Measurements from ENCODE around the gene LSS.
A peak's percentile ranks its signal among the peaks of the same experiment; 100 is the strongest.
"Not testable (repeated sequence)": the region's sequence is repeated elsewhere in the genome, so short reads cannot be mapped to it uniquely, and the experiment has no call there.

The LSS gene

DNA sequence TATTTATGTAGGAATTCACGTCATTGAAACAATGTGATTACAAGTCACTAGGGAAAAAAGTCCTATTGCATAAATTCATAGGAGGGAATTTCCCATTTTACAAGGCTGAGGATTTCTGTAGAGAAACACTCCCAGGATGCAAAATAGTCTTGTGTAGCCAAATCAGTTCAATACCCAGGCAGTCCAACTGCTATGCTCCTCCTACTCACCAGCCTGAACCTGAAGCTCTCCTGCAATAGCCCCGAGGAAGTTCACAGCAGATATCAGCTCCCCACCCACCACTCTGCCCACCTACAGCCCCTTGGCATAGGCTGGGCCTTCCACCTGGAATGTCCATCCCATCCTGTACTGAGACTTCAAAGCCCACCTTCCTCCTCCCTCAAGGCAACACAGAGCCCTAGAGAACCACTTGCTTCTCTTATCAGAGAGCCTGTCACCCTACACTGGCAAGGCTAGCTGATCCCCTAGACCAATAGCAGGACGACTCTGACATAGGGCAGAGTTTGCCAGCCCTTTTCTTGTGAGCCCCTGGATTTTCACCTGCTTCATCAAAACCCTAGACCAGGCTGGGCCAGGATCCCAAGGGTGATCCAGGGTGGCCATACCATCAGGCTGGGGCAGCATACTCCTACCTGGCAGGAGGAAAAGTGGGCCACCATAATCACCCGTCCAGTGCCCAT is 1.5 kb downstream of the LSS start:
- DNase-seq (ENCODE audit: low spot score), result no peak
- H3K4me3 ChIP-seq, result peak overlapping the region; percentile 96
- no peak for TF ChIP-seq CTCF (IDR thresholded peaks at IDR 0.05)
- peak overlapping the region; percentile 70 to 88 for H3K27ac ChIP-seq

GRCh38 chr21:46226146-46226545 is 2.4 kb downstream of the LSS start:
- peak overlapping the region; percentile 33 to 88 for H3K27ac ChIP-seq
- DNase-seq (ENCODE audit: low spot score), result no peak
- peak overlapping the region; percentile 96 for H3K4me3 ChIP-seq
- no peak for TF ChIP-seq CTCF (IDR thresholded peaks at IDR 0.05)

DNA sequence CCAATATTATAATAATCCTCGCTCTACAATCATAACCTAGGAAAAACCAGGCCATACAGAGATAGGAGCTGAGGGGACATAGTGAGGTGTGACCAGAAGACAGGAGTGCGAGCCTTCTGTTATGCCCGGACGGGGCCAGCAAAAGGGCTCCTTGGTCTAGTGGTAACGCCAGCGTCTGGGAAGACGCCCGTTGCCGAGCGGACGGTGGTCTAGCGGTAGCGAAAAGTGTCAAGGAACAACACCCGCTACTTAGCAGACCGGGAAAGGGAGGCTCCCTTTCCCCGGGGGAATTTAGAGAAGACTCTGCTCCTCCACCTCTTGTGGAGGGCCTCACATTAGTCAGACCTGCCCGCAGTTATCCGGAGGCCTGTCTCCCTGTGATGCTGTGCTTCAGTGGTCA is 4.9 kb downstream of the LSS start:
- not testable (repeated sequence) for DNase-seq (ENCODE audit: low spot score); H3K4me3 ChIP-seq; H3K27ac ChIP-seq

DNA sequence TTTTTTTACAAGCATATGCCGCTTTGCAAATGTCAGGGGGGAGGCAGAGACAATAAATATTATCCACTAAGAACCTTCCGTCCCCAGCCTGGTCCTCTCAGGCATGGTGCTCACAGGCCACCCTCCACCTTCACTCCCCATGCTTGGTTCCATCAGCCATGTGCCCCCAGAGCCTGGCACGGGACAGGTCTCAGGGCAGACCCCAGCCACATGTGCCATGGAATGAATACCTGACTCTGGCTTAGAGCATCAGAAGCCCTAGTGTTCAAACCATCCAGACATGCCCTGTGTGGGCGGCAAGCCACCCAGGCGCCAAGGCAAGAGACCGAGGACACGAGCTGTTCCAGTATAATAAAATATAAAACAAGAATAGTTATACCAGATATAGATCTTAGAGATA is 5.4 kb downstream of the LSS start:
- TF ChIP-seq CTCF (IDR thresholded peaks at IDR 0.05), result no peak
- Histone ChIP-seq H3K27ac (no peak overlapping the region), H3K4me3 (no peak overlapping the region)
- DNase-seq (ENCODE audit: low spot score), result no peak

- no peak for TF ChIP-seq CTCF (IDR thresholded peaks at IDR 0.05)
- Histone ChIP-seq H3K4me3 (no peak overlapping the region), H3K27ac (no peak overlapping the region)
- no peak for DNase-seq (ENCODE audit: low spot score)
Measured at GRCh38 chr21:46222436-46223116, 6.0 kb downstream of the LSS start.

DNA sequence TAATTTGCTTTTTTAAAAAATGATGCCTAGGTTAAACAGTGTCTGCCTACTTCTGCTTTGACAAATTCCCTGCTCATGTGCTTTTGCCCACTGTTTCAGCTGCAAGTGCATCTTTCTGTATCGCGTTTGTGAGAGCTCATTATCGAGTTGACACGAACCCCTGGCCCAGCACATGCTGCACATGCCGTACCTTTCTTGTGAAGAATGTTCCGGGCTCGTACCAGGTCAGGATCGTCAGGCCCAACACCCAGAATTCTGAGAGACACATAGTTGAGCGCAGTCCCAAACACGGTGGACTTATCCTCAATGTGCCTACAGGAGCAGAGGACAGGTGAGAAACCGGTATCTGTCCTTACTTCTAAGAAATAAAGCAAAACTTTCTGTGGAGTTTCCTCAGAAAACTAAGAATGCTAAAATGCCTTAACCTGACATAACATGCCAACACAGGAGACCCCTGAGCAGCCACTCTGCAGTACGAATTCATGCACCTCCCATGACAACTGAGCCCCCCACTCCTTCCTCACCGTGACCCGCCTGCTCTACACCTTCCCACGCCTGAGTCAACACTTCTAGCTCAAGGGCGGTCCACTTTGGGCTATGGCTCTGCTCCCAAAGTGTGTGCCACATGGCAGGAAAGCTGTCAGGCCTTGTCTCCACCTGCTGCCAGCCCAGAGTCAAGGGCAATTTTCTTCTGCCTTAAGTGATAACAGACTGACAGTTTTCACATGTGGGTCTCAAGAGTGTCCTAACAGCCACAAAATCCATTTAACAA is 6.7 kb downstream of the LSS start:
- Histone ChIP-seq H3K27ac (no peak overlapping the region), H3K4me3 (no peak overlapping the region)
- DNase-seq (ENCODE audit: low spot score), result no peak
- TF ChIP-seq CTCF (IDR thresholded peaks at IDR 0.05), result no peak

DNA sequence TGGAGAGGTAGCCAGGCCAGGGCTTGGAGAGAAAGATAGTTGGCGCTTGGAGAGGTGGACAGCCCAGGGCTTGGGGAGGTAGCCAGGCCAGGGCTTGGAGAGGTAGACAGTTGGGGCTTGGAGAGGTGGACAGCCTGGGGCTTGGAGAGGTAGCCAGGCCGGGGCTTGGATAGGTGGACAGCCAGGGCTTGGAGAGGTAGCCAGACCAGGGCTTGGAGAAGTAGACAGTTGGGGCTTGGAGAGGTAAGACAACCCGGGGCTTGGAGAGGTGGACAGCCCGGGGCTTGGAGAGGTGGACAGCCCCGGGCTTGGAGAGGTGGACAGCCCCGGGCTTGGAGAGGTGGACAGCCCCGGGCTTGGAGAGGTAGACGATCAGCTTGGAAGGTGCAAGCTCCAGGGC is 7.7 kb downstream of the LSS start:
- Histone ChIP-seq H3K27ac (no peak overlapping the region), H3K4me3 (no peak overlapping the region)
- no peak for DNase-seq (ENCODE audit: low spot score)

More for the DNA sequence above, 7.7 kb downstream of the LSS start:
- TF ChIP-seq CTCF (IDR thresholded peaks at IDR 0.05), result no peak
